Effector memory CD4-positive, alpha-beta T cell (primary cell): ENCODE data around the gene SIRT7.
A peak's percentile ranks its signal among the peaks of the same experiment; 100 is the strongest.

Experiments
- DNase-seq, 3 donors: peaks; one replicate each; pipeline ENCODE4 v3.0.0-alpha.2; 2020
- H3K27ac ChIP-seq: 2 replicates; pipeline ENCODE4 v1.7.0; 2013; ENCODE audit warnings: mild to moderate bottlenecking, low read length, moderate library complexity; ENCODE audit not compliant: insufficient read depth, poor library complexity, severe bottlenecking
- H3K27me3 ChIP-seq: replicated peaks from 2 replicates; pipeline ENCODE4 v1.7.0; 2013; ENCODE audit warnings: mild to moderate bottlenecking, low read length; ENCODE audit not compliant: insufficient read depth, control insufficient read depth, poor library complexity, severe bottlenecking
- H3K36me3 ChIP-seq: 2 replicates; pipeline ENCODE4 v1.7.0; 2013; ENCODE audit warnings: mild to moderate bottlenecking, low read length, moderate library complexity; ENCODE audit not compliant: control insufficient read depth, insufficient read depth
- H3K4me1 ChIP-seq: 2 replicates; pipeline ENCODE4 v1.7.0; 2013; ENCODE audit warnings: low read length, mild to moderate bottlenecking; ENCODE audit not compliant: control insufficient read depth, insufficient read depth, poor library complexity, severe bottlenecking
- H3K4me3 ChIP-seq: 2 replicates; pipeline ENCODE4 v1.7.0; 2013; ENCODE audit warnings: low read length, low read depth, mild to moderate bottlenecking; ENCODE audit not compliant: insufficient read depth, poor library complexity, severe bottlenecking
- H3K9me3 ChIP-seq: 2 replicates; pipeline ENCODE4 v1.7.0; 2013; ENCODE audit warnings: mild to moderate bottlenecking, low read length, moderate library complexity; ENCODE audit not compliant: control insufficient read depth

The SIRT7 gene

DNA sequence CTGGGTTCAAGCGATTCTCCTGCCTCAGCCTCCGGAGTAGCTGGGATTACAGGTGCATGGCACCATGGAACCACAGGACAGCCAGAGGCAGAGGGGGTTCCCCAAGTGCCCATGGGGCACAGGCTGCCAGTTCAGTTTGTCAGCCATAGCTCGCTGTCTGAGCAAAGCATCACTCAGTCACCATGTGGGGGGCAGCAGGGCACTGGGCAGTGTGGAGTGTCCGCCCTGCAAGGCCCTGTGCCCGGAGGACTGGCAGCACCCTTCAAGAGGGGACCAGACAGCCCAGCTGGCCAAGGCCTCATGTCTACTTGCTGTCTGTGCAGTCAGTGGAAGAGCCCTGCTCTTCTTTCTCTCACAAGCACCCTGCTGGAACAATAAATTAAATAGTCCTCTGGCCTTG lies 33.0 kb downstream of the SIRT7 start:
- H3K4me1 ChIP-seq = peaks cover under 1% of the 10 kb centered on the region
- no peaks in the 10 kb centered on the region for H3K9me3 ChIP-seq
- H3K27ac ChIP-seq = no peak overlapping the region
- peaks cover 51% of the 10 kb centered on the region for H3K36me3 ChIP-seq
- H3K4me3 ChIP-seq = no peak overlapping the region
- no peaks in the 10 kb centered on the region for H3K27me3 ChIP-seq
- no peak for DNase-seq

DNA sequence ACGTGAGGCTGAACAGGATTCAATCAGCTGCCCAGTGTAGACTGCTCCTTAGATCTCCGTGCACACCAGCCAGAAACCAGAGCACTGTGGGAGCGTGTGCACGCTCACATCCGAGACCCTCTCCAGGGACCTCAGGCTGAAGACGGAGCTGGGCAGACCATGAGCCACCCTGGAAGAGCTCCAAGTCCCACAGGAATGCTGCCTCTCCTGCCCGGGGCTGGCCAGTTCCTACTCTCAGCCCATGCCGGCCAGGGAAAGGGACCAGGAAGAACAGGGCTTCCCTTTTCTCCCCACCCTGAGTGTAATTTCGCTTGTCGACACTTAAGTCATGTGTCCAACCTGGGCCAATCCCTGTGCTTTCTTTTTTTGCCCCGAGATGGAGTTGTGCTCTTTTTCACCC lies 33.5 kb downstream of the SIRT7 start:
- H3K4me1 ChIP-seq = no peaks in the 10 kb centered on the region
- no peaks in the 10 kb centered on the region for H3K27me3 ChIP-seq
- no peak for DNase-seq
- peaks cover 47% of the 10 kb centered on the region for H3K36me3 ChIP-seq
- no peak overlapping the region for H3K27ac ChIP-seq
- no peak overlapping the region for H3K4me3 ChIP-seq
- no peaks in the 10 kb centered on the region for H3K9me3 ChIP-seq

DNA sequence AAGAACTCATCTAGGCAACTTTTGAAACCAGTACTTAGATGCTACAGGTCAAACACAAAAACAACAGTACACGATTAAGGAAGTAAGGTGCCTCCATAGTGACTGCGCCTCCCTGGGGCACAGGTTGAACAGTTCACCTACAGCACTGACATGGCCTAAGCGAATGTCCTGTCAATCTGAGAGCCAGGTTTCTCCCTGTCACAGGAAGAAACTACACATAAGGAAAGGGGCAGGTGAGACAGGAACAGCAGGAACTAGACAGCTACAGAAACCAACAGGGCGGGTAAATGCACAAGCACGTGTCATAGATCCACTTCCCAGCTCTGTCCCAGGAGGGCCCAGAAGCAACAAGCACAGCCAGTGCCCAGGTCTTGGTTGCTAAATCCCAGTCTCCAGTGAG lies 38.9 kb downstream of the SIRT7 start:
- DNase-seq = no peak
- H3K36me3 ChIP-seq = peaks cover 3% of the 10 kb centered on the region
- H3K4me1 ChIP-seq = no peaks in the 10 kb centered on the region
- no peak overlapping the region for H3K27ac ChIP-seq
- no peaks in the 10 kb centered on the region for H3K9me3 ChIP-seq
- no peak overlapping the region for H3K4me3 ChIP-seq
- H3K27me3 ChIP-seq = no peaks in the 10 kb centered on the region

DNA sequence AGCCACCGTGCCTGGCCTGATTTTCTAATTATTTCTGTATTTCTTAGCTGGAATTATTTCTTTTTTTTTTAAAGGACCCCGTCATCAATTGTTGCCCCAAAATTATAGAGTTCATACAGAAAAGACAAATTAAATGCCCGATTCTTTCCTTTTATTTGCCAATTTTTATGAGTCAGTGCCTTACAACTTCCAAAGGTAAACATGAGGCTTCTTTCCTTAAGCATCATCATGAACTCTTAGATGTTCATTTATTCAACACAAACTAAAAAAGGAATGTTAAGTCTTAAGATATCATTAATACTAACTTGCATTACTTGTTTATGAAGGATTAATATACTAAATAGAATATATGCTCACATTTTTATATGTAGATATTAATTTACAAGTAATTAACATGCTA lies 39.7 kb downstream of the SIRT7 start:
- Histone ChIP-seq H3K36me3 (no peaks in the 10 kb centered on the region), H3K9me3 (no peaks in the 10 kb centered on the region), H3K4me1 (peaks cover under 1% of the 10 kb centered on the region), H3K4me3 (no peak overlapping the region), H3K27me3 (no peaks in the 10 kb centered on the region), H3K27ac (no peak overlapping the region)
- DNase-seq = no peak

DNA sequence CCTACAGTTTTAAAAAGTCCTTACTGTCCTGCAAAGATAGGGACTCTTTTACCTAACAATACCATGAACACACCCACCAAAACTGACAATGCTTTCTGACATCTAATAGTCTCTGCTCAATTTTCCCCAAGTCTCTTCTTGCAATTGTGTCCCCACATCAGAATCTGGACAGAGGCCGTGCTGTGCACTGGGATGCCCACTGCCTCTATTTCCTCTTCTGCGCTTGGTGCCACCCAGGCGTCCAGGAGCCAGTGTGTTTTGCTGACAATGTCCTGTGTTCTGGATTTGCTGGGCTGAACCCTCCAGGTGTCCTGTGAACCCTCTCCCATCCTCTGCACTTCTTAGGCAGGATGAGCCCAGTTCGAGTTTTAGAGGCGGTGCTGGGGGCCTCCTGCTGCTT lies 40.4 kb downstream of the SIRT7 start:
- H3K4me1 ChIP-seq = peaks cover 7% of the 10 kb centered on the region
- H3K9me3 ChIP-seq = no peaks in the 10 kb centered on the region
- no peak overlapping the region for H3K4me3 ChIP-seq
- no peak for DNase-seq
- no peaks in the 10 kb centered on the region for H3K27me3 ChIP-seq
- H3K27ac ChIP-seq = no peak overlapping the region
- H3K36me3 ChIP-seq = no peaks in the 10 kb centered on the region

GRCh38 chr17:81871387-81872230 lies 46.4 kb downstream of the SIRT7 start:
- H3K27me3 ChIP-seq = no peaks in the 10 kb centered on the region
- H3K36me3 ChIP-seq = peaks cover 24% of the 10 kb centered on the region
- peak overlapping the region; percentile 95 for H3K27ac ChIP-seq
- DNase-seq = peak; percentile 89 to 96 (median 94)
- H3K4me1 ChIP-seq = peaks cover 43% of the 10 kb centered on the region
- H3K4me3 ChIP-seq = peak overlapping the region; percentile 67
- no peaks in the 10 kb centered on the region for H3K9me3 ChIP-seq

GRCh38 chr17:81870981-81871386 lies 47.0 kb downstream of the SIRT7 start, which contains the start of gene ARHGDIA:
ARHGDIA (minus strand) TSS chr17:81871337; CDS start chr17:81869930, 1,407 bp downstream.
- Histone ChIP-seq H3K9me3 (no peaks in the 10 kb centered on the region), H3K36me3 (peaks cover 24% of the 10 kb centered on the region), H3K27me3 (no peaks in the 10 kb centered on the region), H3K4me3 (peak within 1 kb of the TSS; percentile 67), H3K4me1 (peaks cover 45% of the 10 kb centered on the region), H3K27ac (peak within 1 kb of the TSS; percentile 95)
- no peak for DNase-seq

DNA sequence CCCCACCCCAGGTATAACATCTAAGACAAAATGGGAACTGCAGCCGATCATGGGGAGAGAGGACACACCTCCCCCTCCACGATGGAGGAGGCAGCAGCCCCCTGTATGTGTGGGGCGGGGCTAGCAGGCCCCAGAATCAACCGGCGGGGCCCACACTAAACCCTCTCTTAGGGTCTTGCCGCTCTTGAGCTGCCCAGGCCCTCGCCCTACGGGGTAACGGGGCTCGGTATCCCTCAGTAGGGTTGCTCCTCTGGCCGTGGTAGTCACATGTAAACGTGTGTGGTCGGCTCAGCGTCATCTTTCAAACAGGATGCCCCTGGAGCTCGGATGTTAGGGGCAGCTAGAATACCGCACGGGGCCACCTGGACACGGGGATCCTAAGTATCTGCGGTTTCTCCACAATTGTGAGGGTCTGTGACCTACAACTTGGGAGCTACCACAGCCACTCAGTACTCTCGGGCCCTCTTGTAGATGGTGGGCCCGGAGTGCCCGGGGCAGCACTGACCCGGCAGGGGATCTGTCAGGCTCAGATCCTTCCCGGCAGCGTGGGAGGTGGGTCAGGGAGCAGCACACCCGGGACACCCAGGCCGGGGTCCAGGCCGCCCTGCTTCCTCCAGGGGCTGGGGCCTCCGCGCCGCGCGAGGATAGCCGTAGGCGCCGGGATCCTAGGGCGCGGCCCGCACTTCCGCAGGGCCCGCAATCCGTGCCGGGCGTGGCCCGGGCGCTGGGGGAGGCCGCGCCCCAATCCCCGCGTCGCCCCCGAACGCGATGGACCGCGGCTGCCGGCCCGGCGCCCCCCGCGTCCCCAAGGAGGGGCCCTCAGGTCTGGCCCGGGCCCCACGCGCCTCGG lies 47.6 kb downstream of the SIRT7 start:
- Histone ChIP-seq H3K9me3 (no peaks in the 10 kb centered on the region), H3K36me3 (peaks cover 24% of the 10 kb centered on the region), H3K27me3 (no peaks in the 10 kb centered on the region), H3K4me3 (peak overlapping the region; percentile 56), H3K27ac (peak overlapping the region; percentile 95), H3K4me1 (peaks cover 45% of the 10 kb centered on the region)
- DNase-seq = peak in 2 of 3 donors; percentile 23 to 25

- Histone ChIP-seq H3K9me3 (no peaks in the 10 kb centered on the region), H3K27ac (peak overlapping the region; percentile 95), H3K4me1 (peaks cover 45% of the 10 kb centered on the region), H3K4me3 (peak overlapping the region; percentile 56), H3K27me3 (no peaks in the 10 kb centered on the region), H3K36me3 (peaks cover 24% of the 10 kb centered on the region)
- DNase-seq = no peak
Observed at GRCh38 chr17:81869221-81870130, 48.5 kb downstream of the SIRT7 start.
